ENCODE measurements around the gene COX11. TPM values are rescaled to one million over a fixed set of nuclear protein-coding genes. Genes with fewer than 3 reads are reported as not detected.

Gene COX11
- total RNA-seq, 1 donor from 2014 or later, result 68.7 TPM

DNA sequence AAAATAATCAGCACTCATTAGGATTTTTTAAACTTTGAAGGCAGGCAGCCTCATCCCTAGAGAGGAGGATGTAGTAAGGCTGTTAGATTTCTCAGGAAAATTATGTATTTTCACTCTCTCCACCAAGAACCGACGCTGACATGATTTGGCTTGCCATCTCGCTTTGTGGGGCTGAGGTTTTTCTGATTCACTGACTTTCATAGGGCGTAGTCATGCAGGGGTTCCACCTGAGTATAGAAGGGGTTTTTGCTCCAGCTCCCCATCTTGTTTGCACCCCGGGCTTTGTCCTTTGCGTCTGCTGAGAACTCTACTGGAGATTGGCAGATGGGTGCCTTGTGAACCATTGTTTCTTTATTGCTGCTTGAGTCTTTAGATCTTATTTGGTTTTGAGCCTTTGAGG, 47.6 kb downstream of the COX11 start:
- Histone ChIP-seq H3K36me3 (peaks cover 20% of the 10 kb centered on the region), H3K4me1 (no peaks in the 10 kb centered on the region), H3F3A (ENCODE audit: low read depth) (no peaks in the 10 kb centered on the region), H3K9me3 (ENCODE audit: low read depth) (peaks cover 7% of the 10 kb centered on the region), H3K27ac (no peak overlapping the region), H3K4me3 (no peak overlapping the region), H3K27me3 (no peaks in the 10 kb centered on the region), H4K20me1 (ENCODE audit: low read depth) (no peaks in the 10 kb centered on the region), H3K4me2 (no peak overlapping the region), H2AFZ (replicated peaks) (no peak overlapping the region), H3K9ac (no peak overlapping the region), H3K79me2 (ENCODE audit: low read depth) (no peaks in the 10 kb centered on the region)
- H3K4me3 Mint-ChIP-seq, result no peak overlapping the region
- peaks cover 18% of the 10 kb centered on the region for H3K9me3 Mint-ChIP-seq
- H3K27ac Mint-ChIP-seq, result no peak overlapping the region
- no peak for DNase-seq (ENCODE audit: low spot score)
- no peaks in the 10 kb centered on the region for H3K4me1 Mint-ChIP-seq
- H3K36me3 Mint-ChIP-seq, result peaks cover 41% of the 10 kb centered on the region
- TF ChIP-seq, protein P1, sequence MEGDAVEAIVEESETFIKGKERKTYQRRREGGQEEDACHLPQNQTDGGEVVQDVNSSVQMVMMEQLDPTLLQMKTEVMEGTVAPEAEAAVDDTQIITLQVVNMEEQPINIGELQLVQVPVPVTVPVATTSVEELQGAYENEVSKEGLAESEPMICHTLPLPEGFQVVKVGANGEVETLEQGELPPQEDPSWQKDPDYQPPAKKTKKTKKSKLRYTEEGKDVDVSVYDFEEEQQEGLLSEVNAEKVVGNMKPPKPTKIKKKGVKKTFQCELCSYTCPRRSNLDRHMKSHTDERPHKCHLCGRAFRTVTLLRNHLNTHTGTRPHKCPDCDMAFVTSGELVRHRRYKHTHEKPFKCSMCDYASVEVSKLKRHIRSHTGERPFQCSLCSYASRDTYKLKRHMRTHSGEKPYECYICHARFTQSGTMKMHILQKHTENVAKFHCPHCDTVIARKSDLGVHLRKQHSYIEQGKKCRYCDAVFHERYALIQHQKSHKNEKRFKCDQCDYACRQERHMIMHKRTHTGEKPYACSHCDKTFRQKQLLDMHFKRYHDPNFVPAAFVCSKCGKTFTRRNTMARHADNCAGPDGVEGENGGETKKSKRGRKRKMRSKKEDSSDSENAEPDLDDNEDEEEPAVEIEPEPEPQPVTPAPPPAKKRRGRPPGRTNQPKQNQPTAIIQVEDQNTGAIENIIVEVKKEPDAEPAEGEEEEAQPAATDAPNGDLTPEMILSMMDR (IDR thresholded peaks at IDR 0.05), result no peak
- TF ChIP-seq EZH2 (IDR thresholded peaks at IDR 0.05) (no peak), EZH2phosphoT487 (IDR thresholded peaks at IDR 0.05) (no peak)
- H3K27me3 Mint-ChIP-seq (ENCODE audit: insufficient read depth, low read depth), result no peaks in the 10 kb centered on the region

DNA sequence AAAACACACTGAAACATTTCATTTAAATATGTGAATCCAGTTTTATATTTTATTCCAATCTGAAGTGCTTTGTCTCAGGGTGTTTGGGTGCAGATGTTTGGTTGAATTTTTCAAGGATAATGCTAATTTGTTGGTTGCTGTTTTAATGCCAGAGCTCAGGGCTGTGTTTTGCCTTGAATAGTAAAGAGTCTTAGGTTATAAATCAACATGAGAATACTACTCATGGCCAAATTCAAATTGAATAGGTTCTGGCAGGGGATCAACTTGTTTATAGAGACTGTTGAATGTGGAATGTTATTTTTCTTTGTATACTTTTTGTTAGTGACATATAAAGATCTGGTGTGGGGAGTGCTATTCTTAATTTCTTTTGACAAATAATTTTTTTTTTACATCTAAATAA, 49.0 kb downstream of the COX11 start:
- Histone ChIP-seq H2AFZ (replicated peaks) (no peak overlapping the region), H3K9ac (no peak overlapping the region), H3K79me2 (ENCODE audit: low read depth) (peaks cover 3% of the 10 kb centered on the region), H3K36me3 (peaks cover 34% of the 10 kb centered on the region), H3K9me3 (ENCODE audit: low read depth) (peaks cover 7% of the 10 kb centered on the region), H3K4me1 (no peaks in the 10 kb centered on the region), H4K20me1 (ENCODE audit: low read depth) (no peaks in the 10 kb centered on the region), H3K4me3 (no peak overlapping the region), H3K4me2 (no peak overlapping the region), H3F3A (ENCODE audit: low read depth) (no peaks in the 10 kb centered on the region), H3K27me3 (no peaks in the 10 kb centered on the region), H3K27ac (no peak overlapping the region)
- Mint-ChIP-seq H3K4me1 (no peaks in the 10 kb centered on the region), H3K9me3 (peaks cover 18% of the 10 kb centered on the region), H3K4me3 (no peak overlapping the region), H3K27ac (no peak overlapping the region), H3K27me3 (ENCODE audit: insufficient read depth, low read depth) (no peaks in the 10 kb centered on the region), H3K36me3 (peaks cover 45% of the 10 kb centered on the region)
- no peak for DNase-seq (ENCODE audit: low spot score)
- TF ChIP-seq, protein P1 (IDR thresholded peaks at IDR 0.05), result no peak
- TF ChIP-seq EZH2 (IDR thresholded peaks at IDR 0.05) (no peak), EZH2phosphoT487 (IDR thresholded peaks at IDR 0.05) (no peak)

DNA sequence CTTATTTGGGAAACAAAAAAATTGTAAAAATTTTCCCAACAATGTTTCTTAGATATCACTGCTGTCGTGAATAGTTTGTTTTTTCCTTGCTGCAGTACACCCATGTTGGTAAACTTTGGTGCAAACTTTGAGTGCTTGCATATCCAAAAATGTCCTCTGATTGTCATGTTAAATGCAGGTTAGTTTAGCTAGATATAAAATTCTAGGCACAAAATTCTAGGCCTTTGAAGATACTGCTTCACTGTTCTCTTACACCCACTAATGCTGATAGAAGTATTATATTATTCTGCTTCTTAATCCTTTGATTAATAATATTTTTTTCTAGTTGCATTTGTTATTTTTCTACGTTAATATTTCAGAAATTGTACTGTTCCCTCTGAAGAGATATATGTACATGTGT, 51.7 kb downstream of the COX11 start:
- Histone ChIP-seq H3K27me3 (no peaks in the 10 kb centered on the region), H3K4me3 (no peak overlapping the region), H3K4me2 (no peak overlapping the region), H3K9ac (no peak overlapping the region), H4K20me1 (ENCODE audit: low read depth) (no peaks in the 10 kb centered on the region), H3K9me3 (ENCODE audit: low read depth) (peaks cover 7% of the 10 kb centered on the region), H3K79me2 (ENCODE audit: low read depth) (peaks cover 15% of the 10 kb centered on the region), H3F3A (ENCODE audit: low read depth) (no peaks in the 10 kb centered on the region), H2AFZ (replicated peaks) (no peak overlapping the region), H3K4me1 (no peaks in the 10 kb centered on the region), H3K36me3 (peaks cover 48% of the 10 kb centered on the region), H3K27ac (no peak overlapping the region)
- Mint-ChIP-seq H3K27me3 (ENCODE audit: insufficient read depth, low read depth) (no peaks in the 10 kb centered on the region), H3K9me3 (peaks cover 18% of the 10 kb centered on the region), H3K36me3 (peaks cover 52% of the 10 kb centered on the region), H3K4me3 (no peak overlapping the region), H3K27ac (no peak overlapping the region), H3K4me1 (no peaks in the 10 kb centered on the region)
- TF ChIP-seq, protein P1 (IDR thresholded peaks at IDR 0.05), result no peak
- no peak for DNase-seq (ENCODE audit: low spot score)

Small RNA genes lying within 50 kb of the gene (small RNA-seq; reads per million reads assigned to genes)
- gene AC007485.1, result not detected

Other genes with a start within 250 kb of the COX11 start
- gene TOM1L1, start 67.8 kb downstream of the COX11 start, total RNA-seq (ENCODE audit: low replicate concordance), result 83.8 and 107 TPM in 2 replicates
- 40.0 and 111 TPM in 2 replicates for gene STXBP4, start 111 bp upstream of the COX11 start, total RNA-seq (ENCODE audit: low replicate concordance)

Measured in neural progenitor cell (in vitro differentiated cells).